Duodenal mucosa (tissue), 2 donors: ENCODE results near the gene SERPINA12.

ENCODE experiments used
- H3K27ac ChIP-seq: one replicate; pipeline ENCODE4 v1.7.0; 2013; ENCODE audit warnings: low read depth, low read length
- H3K27me3 ChIP-seq, 2 donors: one replicate each; pipeline ENCODE4 v1.7.0; 2013; ENCODE audit warnings: low read length in 2 of 2, control low read depth in 1 of 2; ENCODE audit not compliant: insufficient read depth in 2 of 2, control insufficient read depth in 1 of 2
- H3K36me3 ChIP-seq, 2 donors: one replicate each; pipeline ENCODE4 v1.7.0; 2013; ENCODE audit warnings: low read length in 2 of 2, control low read depth in 1 of 2; ENCODE audit not compliant: insufficient read depth in 2 of 2, control insufficient read depth in 1 of 2
- H3K4me1 ChIP-seq, 2 donors: one replicate each; pipeline ENCODE4 v1.7.0; 2013; ENCODE audit warnings: low read length in 2 of 2, control low read depth in 1 of 2; ENCODE audit not compliant: insufficient read depth in 2 of 2, control insufficient read depth in 1 of 2
- H3K4me3 ChIP-seq, 2 donors: one replicate each; pipeline ENCODE4 v1.7.0; 2013; ENCODE audit warnings: low read length in 2 of 2, low read depth in 1 of 2
- H3K9ac ChIP-seq, 2 donors: one replicate each; pipeline ENCODE4 v1.7.0; 2013; ENCODE audit warnings: low read length in 2 of 2, low read depth in 1 of 2
- H3K9me3 ChIP-seq, 2 donors: one replicate each; pipeline ENCODE4 v1.7.0; 2013; ENCODE audit warnings: low read length in 2 of 2, control low read depth in 1 of 2; ENCODE audit not compliant: control insufficient read depth in 1 of 2

Gene SERPINA12

GRCh38 chr14:94509356-94509755 is at the start of gene SERPINA12:
Gene SERPINA12, minus strand, starts transcription at chr14:94509469. Its CDS starts 11,072 bp downstream, at chr14:94498397.
- no peaks in the 10 kb centered on the region for H3K9me3 ChIP-seq
- no peak within 1 kb of the TSS for H3K9ac ChIP-seq
- no peaks in the 10 kb centered on the region for H3K4me1 ChIP-seq
- H3K36me3 ChIP-seq = no peaks in the 10 kb centered on the region
- H3K27me3 ChIP-seq = no peaks in the 10 kb centered on the region
- H3K27ac ChIP-seq = no peak within 1 kb of the TSS
- no peak within 1 kb of the TSS for H3K4me3 ChIP-seq

GRCh38 chr14:94558842-94559241 is 49.6 kb upstream of the SERPINA12 start:
- no peak overlapping the region for H3K9ac ChIP-seq
- no peaks in the 10 kb centered on the region for H3K4me1 ChIP-seq
- H3K36me3 ChIP-seq = no peaks in the 10 kb centered on the region
- no peak overlapping the region for H3K4me3 ChIP-seq
- H3K27me3 ChIP-seq = no peaks in the 10 kb centered on the region
- H3K27ac ChIP-seq = no peak overlapping the region
- no peaks in the 10 kb centered on the region for H3K9me3 ChIP-seq

GRCh38 chr14:94557327-94557726 is 48.1 kb upstream of the SERPINA12 start:
- no peak overlapping the region for H3K4me3 ChIP-seq
- H3K27ac ChIP-seq = no peak overlapping the region
- no peaks in the 10 kb centered on the region for H3K9me3 ChIP-seq
- H3K27me3 ChIP-seq = no peaks in the 10 kb centered on the region
- H3K4me1 ChIP-seq = no peaks in the 10 kb centered on the region
- no peak overlapping the region for H3K9ac ChIP-seq
- H3K36me3 ChIP-seq = no peaks in the 10 kb centered on the region

- no peaks in the 10 kb centered on the region for H3K36me3 ChIP-seq
- H3K4me3 ChIP-seq = no peak overlapping the region
- no peaks in the 10 kb centered on the region for H3K27me3 ChIP-seq
- H3K27ac ChIP-seq = no peak overlapping the region
- no peaks in the 10 kb centered on the region for H3K4me1 ChIP-seq
- H3K9me3 ChIP-seq = no peaks in the 10 kb centered on the region
- H3K9ac ChIP-seq = no peak overlapping the region
Measured at GRCh38 chr14:94555991-94556390, 46.7 kb upstream of the SERPINA12 start.

GRCh38 chr14:94550041-94550440 is 40.8 kb upstream of the SERPINA12 start:
- no peaks in the 10 kb centered on the region for H3K36me3 ChIP-seq
- peaks cover 0 to 2% of the 10 kb centered on the region in 2 donors for H3K9me3 ChIP-seq
- H3K9ac ChIP-seq = no peak overlapping the region
- peaks cover 0 to 3% of the 10 kb centered on the region in 2 donors for H3K27me3 ChIP-seq
- H3K27ac ChIP-seq = no peak overlapping the region
- no peak overlapping the region for H3K4me3 ChIP-seq
- no peaks in the 10 kb centered on the region for H3K4me1 ChIP-seq

- H3K36me3 ChIP-seq = no peaks in the 10 kb centered on the region
- H3K27ac ChIP-seq = no peak overlapping the region
- H3K4me1 ChIP-seq = no peaks in the 10 kb centered on the region
- H3K4me3 ChIP-seq = no peak overlapping the region
- no peak overlapping the region for H3K9ac ChIP-seq
- H3K27me3 ChIP-seq = peaks cover 0 to 3% of the 10 kb centered on the region in 2 donors
- peaks cover 0 to 2% of the 10 kb centered on the region in 2 donors for H3K9me3 ChIP-seq
Measured at GRCh38 chr14:94548999-94549985, 40.0 kb upstream of the SERPINA12 start.

- Histone ChIP-seq H3K4me1 (no peaks in the 10 kb centered on the region), H3K27ac (no peak overlapping the region), H3K36me3 (no peaks in the 10 kb centered on the region), H3K9ac (no peak overlapping the region), H3K4me3 (no peak overlapping the region), H3K27me3 (peaks cover 0 to 3% of the 10 kb centered on the region in 2 donors), H3K9me3 (peaks cover 0 to 2% of the 10 kb centered on the region in 2 donors)
Measured at GRCh38 chr14:94548131-94548998, 39.1 kb upstream of the SERPINA12 start.

- Histone ChIP-seq H3K27me3 (peaks cover 0 to 3% of the 10 kb centered on the region in 2 donors), H3K36me3 (no peaks in the 10 kb centered on the region), H3K4me1 (no peaks in the 10 kb centered on the region), H3K27ac (no peak overlapping the region), H3K4me3 (no peak overlapping the region), H3K9ac (no peak overlapping the region), H3K9me3 (peaks cover 0 to 2% of the 10 kb centered on the region in 2 donors)
Measured at GRCh38 chr14:94547726-94548125, 38.5 kb upstream of the SERPINA12 start.

GRCh38 chr14:94547151-94547680 is 37.9 kb upstream of the SERPINA12 start:
- Histone ChIP-seq H3K9ac (no peak overlapping the region), H3K4me1 (no peaks in the 10 kb centered on the region), H3K4me3 (no peak overlapping the region), H3K27me3 (peaks cover 0 to 3% of the 10 kb centered on the region in 2 donors), H3K36me3 (no peaks in the 10 kb centered on the region), H3K27ac (no peak overlapping the region), H3K9me3 (peaks cover 0 to 2% of the 10 kb centered on the region in 2 donors)
